GM23248 (cell line): ENCODE data around the gene AFG3L2. TPM values are rescaled to one million over a fixed set of nuclear protein-coding genes. Genes with fewer than 3 reads are reported as not detected.

Experiments
- DNase-seq: peaks from one replicate; pipeline ENCODE4 v3.0.0-alpha.2; 2015
- H2AFZ ChIP-seq: fragments of 200-600 bp; sonication (generic); 2 replicates; pipeline ENCODE4 v1.6.1; 2016; ENCODE audit warnings: antibody characterized with exemption
- H3F3A ChIP-seq: fragments of 200-600 bp; sonication (generic); 2 replicates; pipeline ENCODE4 v1.6.1; 2016; ENCODE audit warnings: mild to moderate bottlenecking, antibody characterized with exemption, mixed run types; ENCODE audit not compliant: insufficient read depth
- H3K27ac ChIP-seq: fragments of 200-600 bp; sonication (generic); 2 replicates; pipeline ENCODE4 v1.5.1; 2016; ENCODE audit warnings: mild to moderate bottlenecking
- H3K27me3 ChIP-seq: fragments of 200-600 bp; sonication (generic); replicated peaks from 2 replicates; pipeline ENCODE4 v1.6.1; 2016; ENCODE audit warnings: mild to moderate bottlenecking; ENCODE audit not compliant: insufficient read depth
- H3K36me3 ChIP-seq: fragments of 200-600 bp; sonication (generic); 2 replicates; pipeline ENCODE4 v1.6.1; 2016; ENCODE audit warnings: low read depth, mild to moderate bottlenecking
- H3K4me1 ChIP-seq: fragments of 200-600 bp; sonication (generic); 2 replicates; pipeline ENCODE4 v1.6.1; 2016; ENCODE audit warnings: mild to moderate bottlenecking; ENCODE audit not compliant: insufficient read depth
- H3K4me2 ChIP-seq: fragments of 200-600 bp; sonication (generic); one replicate; pipeline ENCODE4 v1.6.1; 2016; ENCODE audit warnings: mild to moderate bottlenecking; ENCODE audit not compliant: unreplicated experiment
- H3K4me3 ChIP-seq: fragments of 200-600 bp; sonication (generic); 2 replicates; pipeline ENCODE4 v1.5.1; 2016; ENCODE audit warnings: mild to moderate bottlenecking
- H3K79me2 ChIP-seq: fragments of 200-600 bp; sonication (generic); 2 replicates; pipeline ENCODE4 v1.6.1; 2016; ENCODE audit warnings: mild to moderate bottlenecking; ENCODE audit not compliant: insufficient read depth
- H3K9ac ChIP-seq: fragments of 200-600 bp; sonication (generic); 2 replicates; pipeline ENCODE4 v1.6.1; 2016; ENCODE audit warnings: mild to moderate bottlenecking
- H3K9me2 ChIP-seq: fragments of 200-600 bp; sonication (generic); 2 replicates; pipeline ENCODE4 v1.6.1; 2016; ENCODE audit warnings: mixed run types, mild to moderate bottlenecking, moderate library complexity; ENCODE audit not compliant: insufficient read depth
- H3K9me3 ChIP-seq: fragments of 200-600 bp; sonication (generic); one replicate; pipeline ENCODE4 v1.6.1; 2017; ENCODE audit warnings: low read depth
- H4K20me1 ChIP-seq: fragments of 200-600 bp; sonication (generic); 2 replicates; pipeline ENCODE4 v1.6.0; 2016; ENCODE audit not compliant: insufficient read depth
- EZH2 ChIP-seq: fragments of 200-600 bp; sonication (generic); IDR thresholded peaks from 2 replicates; pipeline ENCODE4 v1.6.1; 2018; ENCODE audit warnings: antibody characterized with exemption, mild to moderate bottlenecking; ENCODE audit not compliant: insufficient read depth, poor library complexity, severe bottlenecking
- EZH2phosphoT487 ChIP-seq: fragments of 200-600 bp; sonication (generic); IDR thresholded peaks from 2 replicates; pipeline ENCODE4 v1.6.1; 2018; ENCODE audit warnings: antibody characterized with exemption, moderate library complexity, mild to moderate bottlenecking, low read depth; ENCODE audit not compliant: insufficient read depth
- WGBS, 2 experiments: methylation state at CpG; one replicate each; pipeline ENCODE4 v1.1.6; 2015 to 2017; ENCODE audit warnings: low lambda C conversion rate in 2 of 2, low coverage in 1 of 2; ENCODE audit errors: missing lambda C conversion rate in 2 of 2; 5-methylcytosine and 5-hydroxymethylcytosine counted together
- in situ Hi-C: fragments of 300-500 bp; cut with MboI; formaldehyde crosslinking; loops from 2 replicates; pipeline ENCODE4 v1.15.0; 2020
- polyA plus RNA-seq: library from polyadenylated mRNA; unstranded; fragments of >200 nt; fragmentation: Nextera tagmentation; extraction: Ambion mirVana; gene quantifications from 2 replicates; pipeline ENCODE4 v1.2.1, GENCODE V29; 2016
- total RNA-seq: library from RNA; depleted of rRNA; stranded (reverse); fragments of >200 nt; shearing (Covaris generic); gene quantifications from 2 replicates; pipeline ENCODE4 v1.2.3, GENCODE V29; 2014

The AFG3L2 gene
- total and polyA plus RNA-seq, 2 experiments from 2014 or later = 28.1 to 40.6 TPM

GRCh38 chr18:12287131-12287681 is 89.8 kb downstream of the AFG3L2 start:
- Histone ChIP-seq H3K9ac (peak overlapping the region; percentile 84), H3F3A (peaks cover 7% of the 10 kb centered on the region; the same call in 1 of the 2 replicates), H4K20me1 (no peaks in the 10 kb centered on the region), H3K4me2 (peak overlapping the region; percentile 97), H3K4me3 (peak overlapping the region; percentile 73), H3K36me3 (no peaks in the 10 kb centered on the region), H3K27ac (peak overlapping the region; percentile 81), H2AFZ (peak overlapping the region; percentile 82), H3K27me3 (no peaks in the 10 kb centered on the region), H3K9me3 (no peaks in the 10 kb centered on the region), H3K4me1 (peaks cover 16% of the 10 kb centered on the region), H3K79me2 (no peaks in the 10 kb centered on the region), H3K9me2 (no peaks in the 10 kb centered on the region)
- 79 to 81% methylated on average over 33 to 34 of the region's 37 CpGs for WGBS, 2 experiments
- no peak for TF ChIP-seq EZH2
- no peak for TF ChIP-seq EZH2phosphoT487
- in situ Hi-C loops = no loop called here
- DNase-seq = no peak

- in situ Hi-C loops = no loop called here
- Histone ChIP-seq H4K20me1 (no peaks in the 10 kb centered on the region), H3K4me3 (no peak overlapping the region), H3K9me3 (no peaks in the 10 kb centered on the region), H3K36me3 (no peaks in the 10 kb centered on the region), H3K9ac (no peak overlapping the region), H3K4me1 (peaks cover 34% of the 10 kb centered on the region), H3K79me2 (peaks cover 17% of the 10 kb centered on the region), H3F3A (peaks cover 13% of the 10 kb centered on the region), H2AFZ (no peak overlapping the region), H3K27ac (no peak overlapping the region), H3K4me2 (no peak overlapping the region), H3K27me3 (no peaks in the 10 kb centered on the region), H3K9me2 (no peaks in the 10 kb centered on the region)
- TF ChIP-seq EZH2phosphoT487 = no peak
- TF ChIP-seq EZH2 = no peak
- no peak for DNase-seq
- 90 to 100% methylated on average over 1 of the region's 1 CpG for whole genome bisulfite sequencing, 2 experiments
These were observed 93.4 kb downstream of the AFG3L2 start for GRCh38 chr18:12283666-12284065.

- no peak overlapping the region for H3K9ac ChIP-seq
- no peaks in the 10 kb centered on the region for H3K36me3 ChIP-seq
- TF ChIP-seq EZH2phosphoT487 = no peak
- TF ChIP-seq EZH2 = no peak
- peak; percentile 55 for DNase-seq
- H3K27ac ChIP-seq = peak overlapping the region; percentile 94; the same call in 1 of the 2 replicates
- H3K4me1 ChIP-seq = peaks cover 34% of the 10 kb centered on the region
- in situ Hi-C loops = no loop called here
- H3K9me3 ChIP-seq = no peaks in the 10 kb centered on the region
- H2AFZ ChIP-seq = no peak overlapping the region
- H3K9me2 ChIP-seq = no peaks in the 10 kb centered on the region
- peaks cover 17% of the 10 kb centered on the region for H3K79me2 ChIP-seq
- 56 to 62% methylated on average over 6 of the region's 6 CpGs for WGBS, 2 experiments
- no peaks in the 10 kb centered on the region for H4K20me1 ChIP-seq
- no peak overlapping the region for H3K4me3 ChIP-seq
- peaks cover 17% of the 10 kb centered on the region for H3F3A ChIP-seq
- H3K4me2 ChIP-seq = no peak overlapping the region
- no peaks in the 10 kb centered on the region for H3K27me3 ChIP-seq
These were observed 93.8 kb downstream of the AFG3L2 start for GRCh38 chr18:12283256-12283655.

DNA sequence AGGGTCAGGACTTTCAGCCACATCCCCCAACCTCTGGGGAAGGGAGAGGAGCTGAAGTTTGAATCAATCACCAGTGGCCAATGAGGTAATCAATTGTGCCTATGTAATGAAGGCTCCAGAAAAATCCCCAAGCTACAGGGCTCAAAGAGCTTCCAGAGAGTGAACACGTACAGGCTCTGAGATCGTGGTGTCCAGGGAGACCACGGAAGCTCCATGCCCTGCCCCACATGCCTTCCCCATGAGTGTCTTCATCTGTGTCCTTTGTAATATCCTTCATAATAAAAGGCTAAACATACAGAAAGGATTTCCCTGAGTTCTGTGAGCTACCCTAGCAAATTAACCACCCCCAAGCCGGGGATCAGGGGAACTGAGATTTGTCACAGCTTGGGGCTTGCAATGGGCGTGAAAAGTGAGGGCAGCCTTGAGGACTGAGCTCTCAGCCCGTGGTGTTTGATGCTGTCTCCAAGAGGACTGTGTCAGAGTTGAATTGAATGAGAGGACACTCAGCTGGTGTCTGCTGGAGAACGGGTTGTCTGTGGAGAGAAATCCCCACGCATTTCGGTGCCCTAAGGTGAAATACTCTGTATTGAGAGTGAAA is 94.5 kb downstream of the AFG3L2 start:
- no peaks in the 10 kb centered on the region for H4K20me1 ChIP-seq
- WGBS, 2 experiments = 59 to 64% methylated on average over 9 of the region's 9 CpGs
- TF ChIP-seq EZH2phosphoT487 = no peak
- H3K4me3 ChIP-seq = peak overlapping the region; percentile 36
- peak overlapping the region; percentile 71 for H3K4me2 ChIP-seq
- in situ Hi-C loops = no loop called here
- peaks cover 40% of the 10 kb centered on the region for H3K4me1 ChIP-seq
- H3K27me3 ChIP-seq = no peaks in the 10 kb centered on the region
- peak overlapping the region; percentile 76 for H3K9ac ChIP-seq
- peaks cover 17% of the 10 kb centered on the region for H3K79me2 ChIP-seq
- no peaks in the 10 kb centered on the region for H3K36me3 ChIP-seq
- peak overlapping the region; percentile 94 for H3K27ac ChIP-seq
- no peaks in the 10 kb centered on the region for H3K9me2 ChIP-seq
- peak overlapping the region; percentile 12; the same call in 1 of the 2 replicates for H2AFZ ChIP-seq
- no peaks in the 10 kb centered on the region for H3K9me3 ChIP-seq
- DNase-seq = peak; percentile 93
- H3F3A ChIP-seq = peaks cover 24% of the 10 kb centered on the region
